GM12872 (cell line): ENCODE measurements around the gene SERPINA3.

Experiments
- CTCF ChIP-seq: IDR thresholded peaks from 3 replicates; pipeline ENCODE4 v1.5.1; 2011; ENCODE audit warnings: low read depth, mild to moderate bottlenecking, low read length, moderate library complexity; ENCODE audit not compliant: insufficient read depth

Gene SERPINA3

GRCh38 chr14:94615823-94616570 lies 3.8 kb downstream of the SERPINA3 start:
- TF ChIP-seq CTCF, result no peak

- TF ChIP-seq CTCF, result no peak
Measured at GRCh38 chr14:94617366-94617941, 5.3 kb downstream of the SERPINA3 start.

DNA sequence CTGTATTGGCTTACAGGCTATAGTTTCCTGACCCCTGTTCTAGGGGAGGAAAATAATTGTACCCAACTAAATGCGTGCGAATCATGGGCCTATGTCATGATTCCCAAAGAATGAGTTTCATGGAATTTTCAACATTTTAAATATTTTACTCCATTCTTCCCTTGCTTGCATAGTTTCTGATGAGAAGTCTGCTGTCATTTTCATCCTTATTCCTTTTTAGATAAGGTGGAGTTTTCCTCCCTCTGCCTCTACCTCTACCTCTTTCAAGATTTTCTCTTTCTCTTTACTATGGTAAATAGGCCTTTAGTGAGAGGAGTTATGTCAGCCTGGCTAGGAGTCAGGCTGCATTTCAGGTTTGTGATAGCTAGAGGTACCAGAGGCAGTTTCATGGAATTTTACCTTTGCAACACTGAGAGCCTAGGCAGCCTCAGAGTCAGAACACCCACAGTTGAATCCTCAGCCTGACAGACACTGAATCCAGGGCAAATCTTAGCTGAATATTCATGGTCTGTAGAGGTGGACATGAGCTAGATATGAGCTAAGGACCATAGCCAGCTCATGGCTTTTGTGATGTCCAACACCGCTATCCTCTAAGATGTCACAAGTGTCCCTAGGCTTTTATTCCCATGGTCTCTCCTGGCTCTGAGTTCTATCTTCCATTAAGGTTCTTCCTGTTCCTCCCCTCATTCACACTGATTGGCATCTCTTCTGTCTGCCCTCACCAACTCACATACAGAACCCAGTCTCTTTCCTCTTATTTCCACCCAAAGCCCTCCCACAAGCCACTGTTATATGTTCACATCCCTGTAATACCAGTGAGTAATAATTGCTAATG lies 6.0 kb downstream of the SERPINA3 start:
- TF ChIP-seq CTCF, result no peak

DNA sequence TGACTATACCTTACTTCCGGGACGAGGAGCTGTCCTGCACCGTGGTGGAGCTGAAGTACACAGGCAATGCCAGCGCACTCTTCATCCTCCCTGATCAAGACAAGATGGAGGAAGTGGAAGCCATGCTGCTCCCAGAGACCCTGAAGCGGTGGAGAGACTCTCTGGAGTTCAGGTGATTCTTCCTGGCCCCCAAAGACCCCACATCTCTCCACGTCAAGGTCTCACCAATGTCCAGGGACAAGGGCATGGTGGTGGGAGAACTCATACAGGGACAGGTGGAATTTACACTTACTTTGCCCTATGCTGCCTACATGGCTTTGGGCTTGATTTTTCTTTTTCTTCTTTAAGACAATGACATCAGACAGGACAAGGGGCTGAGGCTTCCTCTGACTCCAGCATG lies 7.1 kb downstream of the SERPINA3 start:
- no peak for TF ChIP-seq CTCF

DNA sequence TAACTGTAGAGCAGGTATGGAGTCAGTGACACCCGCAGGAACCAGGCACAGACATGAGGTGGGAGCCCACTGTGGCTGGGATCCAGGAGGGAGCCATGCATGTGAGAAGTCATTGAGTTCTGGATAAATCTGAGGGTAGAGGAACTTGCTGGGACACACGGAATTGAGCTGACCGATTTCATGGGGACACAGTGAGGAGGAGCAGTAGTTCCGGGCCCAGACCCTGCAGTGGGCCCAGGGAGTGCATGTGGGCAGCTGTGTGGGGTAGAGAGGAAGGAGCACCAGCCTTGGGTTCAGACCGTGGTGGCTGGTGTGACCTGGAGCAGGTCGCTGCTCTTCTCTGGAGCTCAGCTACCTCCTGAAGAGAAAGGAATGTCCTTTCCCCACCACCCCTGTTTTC lies 8.4 kb downstream of the SERPINA3 start:
- no peak for TF ChIP-seq CTCF

- TF ChIP-seq CTCF, result no peak
Measured at GRCh38 chr14:94621358-94622134, 9.4 kb downstream of the SERPINA3 start.
